CD4-positive, alpha-beta memory T cell (primary cell): ENCODE data around the gene GALNT15. TPM values are rescaled to one million over a fixed set of nuclear protein-coding genes. Genes with fewer than 3 reads are reported as not detected.

Experiments
- CTCF ChIA-PET: fragments of 350-600 bp; sonication (Branson Sonifier 250); formaldehyde crosslinking; loops from one replicate; lab custom pipeline; 2021; ENCODE audit warnings: inconsistent platforms; ENCODE audit not compliant: partially characterized antibody; lab: Charles Lee
- POLR2A ChIA-PET: fragments of 350-600 bp; sonication (Branson Sonifier 250); formaldehyde crosslinking; loops from one replicate; lab custom pipeline; 2021; ENCODE audit not compliant: partially characterized antibody; lab: Charles Lee
- DNase-seq, 5 donors: peaks; one replicate each; pipeline versions ENCODE4 v3.0.0 to v3.0.0-alpha.2; 2020 to 2022; ENCODE audit warnings: mixed read lengths in 1 of 5
- H3K27ac ChIP-seq: one replicate; pipeline ENCODE4 v1.7.0; 2013; ENCODE audit warnings: low read depth, low read length
- H3K27me3 ChIP-seq: 2 replicates; pipeline ENCODE4 v1.7.0; 2013; ENCODE audit warnings: mild to moderate bottlenecking, low read length, moderate library complexity; ENCODE audit not compliant: insufficient read depth
- H3K36me3 ChIP-seq: 2 replicates; pipeline ENCODE4 v1.7.0; 2013; ENCODE audit warnings: mild to moderate bottlenecking, low read length, moderate library complexity; ENCODE audit not compliant: insufficient read depth
- H3K4me1 ChIP-seq: 2 replicates; pipeline ENCODE4 v1.7.0; 2013; ENCODE audit warnings: mild to moderate bottlenecking, low read length, moderate library complexity; ENCODE audit not compliant: insufficient read depth
- H3K4me3 ChIP-seq, 2 donors: one replicate each; pipeline ENCODE4 v1.7.0; 2013; ENCODE audit warnings: low read length in 2 of 2, mild to moderate bottlenecking in 1 of 2
- H3K9me3 ChIP-seq, 2 donors: one replicate each; pipeline ENCODE4 v1.7.0; 2013; ENCODE audit warnings: low read length in 2 of 2, control low read depth in 1 of 2; ENCODE audit not compliant: control insufficient read depth in 1 of 2
- H3K27ac Mint-ChIP-seq, 7 donors: one replicate each; pipeline ENCODE4 v1.8.0; 2020 to 2021; ENCODE audit warnings: mixed read lengths in 7 of 7, mild to moderate bottlenecking in 6 of 7, inconsistent platforms in 3 of 7, moderate library complexity in 3 of 7
- H3K27me3 Mint-ChIP-seq, 2 donors: one replicate each; pipeline ENCODE4 v1.8.0; 2020 to 2021; ENCODE audit warnings: mixed read lengths in 2 of 2
- H3K36me3 Mint-ChIP-seq, 2 donors: one replicate each; pipeline ENCODE4 v1.8.0; 2020 to 2021; ENCODE audit warnings: mixed read lengths in 2 of 2, inconsistent platforms in 1 of 2, mild to moderate bottlenecking in 1 of 2
- H3K4me1 Mint-ChIP-seq, 4 donors: one replicate each; pipeline ENCODE4 v1.8.0; 2020 to 2021; ENCODE audit warnings: mixed read lengths in 4 of 4, mild to moderate bottlenecking in 1 of 4
- H3K4me3 Mint-ChIP-seq, 8 donors: one replicate each; pipeline ENCODE4 v1.8.0; 2020 to 2021; ENCODE audit warnings: mixed read lengths in 8 of 8, mild to moderate bottlenecking in 7 of 8, moderate library complexity in 6 of 8, inconsistent platforms in 3 of 8
- H3K9me3 Mint-ChIP-seq, 8 donors: one replicate each; pipeline ENCODE4 v1.8.0; 2020 to 2021; ENCODE audit warnings: mixed read lengths in 8 of 8, mild to moderate bottlenecking in 5 of 8, inconsistent platforms in 3 of 8, moderate library complexity in 1 of 8
- intact Hi-C: fragments of 100-400 bp; cut with micrococcal nuclease; formaldehyde crosslinking; loops from one replicate; pipeline ENCODE4 v1.15.1; 2023
- polyA plus RNA-seq, 2 donors: library from polyadenylated mRNA; unstranded; fragments of 300-500 nt; fragmentation: Illumina TruSeq; gene quantifications; one replicate each; pipeline ENCODE4 v1.2.3, GENCODE V29; 2021
- total RNA-seq, 2 experiments: library from RNA; stranded (reverse); gene quantifications; one replicate each; pipeline ENCODE4 v1.2.3, GENCODE V29; 2021

GALNT15 gene
- total and polyA plus RNA-seq, 4 experiments from 2014 or later, result not detected

GRCh38 chr3:16277471-16277870 is 103.0 kb downstream of the GALNT15 start:
- Mint-ChIP-seq H3K4me3 (no peak overlapping the region), H3K27me3 (no peaks in the 10 kb centered on the region), H3K9me3 (no peaks in the 10 kb centered on the region), H3K4me1 (peaks cover 0 to 6% (median 2%) of the 10 kb centered on the region in 4 donors), H3K27ac (peak overlapping the region in 2 of 7 donors; percentile 1 to 40), H3K36me3 (peaks cover 15 to 16% of the 10 kb centered on the region in 2 donors)
- ChIA-PET POLR2A (interaction anchor here (1.5 to 2.2 kb wide), 3 partner anchors 9 to 13 kb away, joined by 4 to 6 read pairs (median 5); no protein-coding TSS in a partner anchor), CTCF (interaction anchor here (1.2 to 3.1 kb wide), 4 partner anchors 9 to 42 kb away, joined by 3 to 17 read pairs (median 6); no protein-coding TSS in a partner anchor)
- H3K9me3 ChIP-seq, result no peaks in the 10 kb centered on the region
- no peaks in the 10 kb centered on the region for H3K4me1 ChIP-seq
- intact Hi-C loops, result no loop called here
- no peak overlapping the region for H3K4me3 ChIP-seq
- no peaks in the 10 kb centered on the region for H3K27me3 ChIP-seq
- H3K36me3 ChIP-seq, result peaks cover 8% of the 10 kb centered on the region
- no peak overlapping the region for H3K27ac ChIP-seq
- DNase-seq, result no peak

DNA sequence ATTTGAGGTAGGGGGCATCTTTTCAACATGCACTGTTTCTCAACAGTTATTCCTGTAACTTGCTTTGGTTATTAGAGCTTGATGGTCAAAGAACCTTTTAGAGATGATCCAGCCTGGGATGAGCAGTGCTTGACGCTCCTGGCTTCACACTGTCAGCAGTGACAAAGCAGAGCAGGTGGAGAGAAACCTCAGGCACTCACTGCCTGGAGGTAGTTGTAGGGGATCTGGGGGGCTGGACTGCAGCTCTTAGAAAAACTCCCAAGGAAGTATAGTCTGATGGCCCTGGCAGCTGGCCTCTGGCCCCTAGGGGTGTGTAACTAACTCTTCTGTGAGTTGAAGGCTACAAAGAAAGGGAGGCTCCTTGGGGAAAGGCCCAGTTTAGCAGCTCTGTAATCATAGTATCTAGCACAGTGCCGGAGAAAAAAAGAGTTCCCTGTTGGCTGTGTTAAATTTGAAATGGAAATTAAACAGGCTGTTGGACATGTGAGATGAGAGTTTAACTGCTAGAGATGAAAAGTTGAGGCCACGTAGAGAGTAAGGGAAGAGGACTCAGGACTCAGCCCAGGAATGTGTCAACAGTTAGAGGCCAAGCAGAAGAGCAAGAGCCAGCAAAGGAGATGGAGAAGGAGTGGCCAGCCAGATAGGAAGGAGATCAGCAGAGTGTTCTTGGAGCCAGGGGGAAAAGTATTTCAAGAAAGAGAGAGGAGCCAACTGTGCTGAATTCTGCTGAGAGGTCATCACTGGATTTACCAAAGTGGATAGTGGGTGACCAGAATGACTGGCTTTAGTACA is 104.7 kb downstream of the GALNT15 start:
- no peak overlapping the region for H3K27ac Mint-ChIP-seq

GRCh38 chr3:16280671-16281070 is 106.2 kb downstream of the GALNT15 start:
- Mint-ChIP-seq H3K36me3 (peaks cover 11% of the 10 kb centered on the region in 2 donors), H3K27ac (no peak overlapping the region), H3K4me1 (peaks cover 21 to 32% (median 24%) of the 10 kb centered on the region in 4 donors), H3K4me3 (no peak overlapping the region), H3K9me3 (no peaks in the 10 kb centered on the region), H3K27me3 (no peaks in the 10 kb centered on the region)
- CTCF ChIA-PET, result no interaction called here
- H3K36me3 ChIP-seq, result peaks cover 8% of the 10 kb centered on the region
- H3K4me1 ChIP-seq, result peaks cover 14% of the 10 kb centered on the region
- no peaks in the 10 kb centered on the region for H3K27me3 ChIP-seq
- DNase-seq, result no peak
- no peaks in the 10 kb centered on the region for H3K9me3 ChIP-seq
- intact Hi-C loops, result no loop called here
- H3K27ac ChIP-seq, result no peak overlapping the region
- POLR2A ChIA-PET, result interaction anchor here (1.6 kb wide), 1 partner anchor 15 kb away, joined by 9 read pairs; the partner anchor contains the start of genes DPH3 and OXNAD1
- no peak overlapping the region for H3K4me3 ChIP-seq

More for the DNA sequence above, 104.7 kb downstream of the GALNT15 start:
- Histone ChIP-seq H3K9me3 (no peaks in the 10 kb centered on the region), H3K27me3 (no peaks in the 10 kb centered on the region), H3K4me3 (no peak overlapping the region), H3K27ac (no peak overlapping the region), H3K36me3 (peaks cover 8% of the 10 kb centered on the region), H3K4me1 (no peaks in the 10 kb centered on the region)
- DNase-seq, result no peak
- H3K27me3 Mint-ChIP-seq, result no peaks in the 10 kb centered on the region
- peaks cover 7 to 17% (median 11%) of the 10 kb centered on the region in 4 donors for H3K4me1 Mint-ChIP-seq
- H3K4me3 Mint-ChIP-seq, result no peak overlapping the region
- CTCF ChIA-PET, result interaction anchor here (1.9 to 3.1 kb wide), 2 partner anchors 10 to 12 kb away, joined by 9 to 17 read pairs; no protein-coding TSS in a partner anchor
- no peaks in the 10 kb centered on the region for H3K9me3 Mint-ChIP-seq
- intact Hi-C loops, result no loop called here
- POLR2A ChIA-PET, result interaction anchor here (0.7 to 1.6 kb wide), 3 partner anchors 9 to 14 kb away, joined by 3 to 9 read pairs (median 3); partner anchors contain the start of genes DPH3 and OXNAD1
- peaks cover 11 to 14% of the 10 kb centered on the region in 2 donors for H3K36me3 Mint-ChIP-seq

Other genes starting within 250 kb of the GALNT15 start
- 10 to 100 TPM; 15.2 to 15.4 TPM for gene DPH3, start 90.3 kb downstream of the GALNT15 start, total RNA-seq
- 10 to 100 TPM; 19.6 to 39.7 TPM for gene DPH3, start 90.3 kb downstream of the GALNT15 start, polyA plus RNA-seq
- gene OXNAD1, start 90.5 kb downstream of the GALNT15 start, total RNA-seq, result 10 to 100 TPM; 78.5 to 84.7 TPM
- 10 to 100 TPM; 61.7 to 68.0 TPM for gene OXNAD1, start 90.5 kb downstream of the GALNT15 start, polyA plus RNA-seq